Stimulated activated CD8-positive, alpha-beta memory T cell treated with anti-CD3 and anti-CD28 coated beads, Interleukin-12 subunit alpha, Interleukin-12 subunit beta, amount 100 ng/mL, for 4 hours (primary cell): ENCODE results near the gene SLC52A1.
A peak's percentile ranks its signal among the peaks of the same experiment; 100 is the strongest.
"Not testable (repeated sequence)": the region's sequence is repeated elsewhere in the genome, so short reads cannot be mapped to it uniquely, and the experiment has no call there.

ENCODE experiments used
- DNase-seq: peaks from one replicate; pipeline ENCODE4 v3.0.0-alpha.2; 2020; ENCODE audit warnings: low read depth

The SLC52A1 gene

DNA sequence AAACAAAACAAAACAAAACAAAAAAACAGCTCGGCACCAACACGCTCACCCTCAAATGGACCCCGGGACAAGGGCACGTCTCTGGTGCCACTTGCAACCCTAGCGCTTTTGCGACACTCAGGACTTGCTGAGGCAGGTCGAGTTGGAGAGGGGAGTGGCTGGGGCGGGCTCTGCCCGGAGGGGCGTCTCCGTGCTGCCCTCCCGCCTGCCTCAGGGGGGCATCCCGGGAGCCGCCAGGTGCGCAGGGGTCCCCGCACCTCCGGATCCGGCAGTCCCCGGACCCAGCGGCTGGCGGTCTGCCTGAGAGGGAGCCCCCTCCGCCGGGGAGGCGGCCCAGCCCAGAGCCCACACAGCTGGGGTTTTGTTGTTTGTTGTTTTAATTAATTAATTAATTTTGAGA lies at the start of gene SLC52A1:
Gene SLC52A1, minus strand, starts transcription at position 112 of the 400 bp plus-strand sequence. CDS start 820 bp downstream, outside the sequence.
- no peak for DNase-seq

DNA sequence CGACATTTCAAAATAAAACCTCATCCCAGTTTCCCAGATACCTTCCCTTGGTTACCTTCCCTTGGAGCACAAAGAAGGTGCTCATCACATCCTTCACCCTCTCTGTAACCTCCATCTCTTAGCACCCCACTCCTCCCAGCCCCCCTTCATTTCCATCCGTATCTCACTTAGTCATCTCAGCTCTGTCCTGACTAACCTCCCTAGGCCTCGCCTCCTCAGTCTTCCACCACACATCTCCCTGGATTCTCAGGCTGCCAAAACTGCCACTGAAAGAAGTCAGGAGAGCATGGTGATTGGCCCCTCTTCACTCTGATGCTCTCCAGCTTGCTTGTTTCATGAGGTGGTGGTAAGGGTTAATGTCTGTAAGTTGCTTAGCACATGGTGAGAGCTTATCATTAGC lies 45.4 kb upstream of the SLC52A1 start:
- DNase-seq: no peak

DNA sequence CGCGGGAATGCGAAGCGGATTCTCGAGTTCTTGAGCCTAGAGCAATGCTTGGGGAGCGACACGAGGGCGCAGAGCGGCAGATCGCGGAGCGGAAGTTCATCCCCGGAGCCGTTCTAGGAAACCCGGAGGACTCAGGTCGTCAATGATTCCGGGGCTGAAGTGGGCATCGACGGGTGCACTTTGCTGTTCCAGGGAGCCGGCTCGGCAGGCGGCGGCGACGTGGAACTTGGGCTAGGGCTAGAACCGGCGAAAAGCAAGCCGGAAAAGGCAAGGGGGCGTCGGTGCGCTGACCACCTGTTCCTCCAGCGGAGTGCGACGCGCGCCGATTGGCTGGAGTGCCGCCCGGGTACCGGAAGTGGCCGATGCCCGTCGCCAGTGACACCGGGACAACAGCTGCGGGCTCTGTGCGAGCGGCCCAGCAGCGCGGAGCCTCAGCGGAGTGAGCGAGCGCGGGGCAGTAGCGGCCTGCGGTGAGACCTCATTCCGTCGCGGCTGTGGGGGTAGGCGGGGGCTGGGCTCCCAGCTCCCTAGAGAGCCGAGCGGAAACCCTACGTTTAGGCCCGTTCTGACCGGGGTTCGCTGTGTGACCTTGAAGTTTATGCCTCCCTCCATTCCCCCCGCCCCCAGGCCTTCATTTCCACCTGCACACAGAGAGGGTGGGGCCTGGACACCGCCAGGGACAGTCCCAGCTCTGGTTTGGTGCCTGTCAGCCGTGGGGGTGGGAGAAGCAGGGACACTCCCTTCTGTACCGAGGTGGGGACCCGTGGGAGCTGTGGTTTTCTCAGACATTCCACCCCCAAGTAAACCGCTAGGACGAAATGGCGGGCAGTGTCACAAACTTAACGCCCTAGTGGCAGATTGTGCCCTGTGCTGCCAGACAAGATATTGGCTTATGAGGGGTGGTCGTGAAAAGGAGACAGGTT lies 43.1 kb upstream of the SLC52A1 start, which contains the start of gene ZFP3:
Gene ZFP3, plus strand, starts transcription at position 362 of the 923 bp plus-strand sequence. CDS start 13,038 bp downstream, outside the sequence.
- peak; percentile 65 for DNase-seq

DNA sequence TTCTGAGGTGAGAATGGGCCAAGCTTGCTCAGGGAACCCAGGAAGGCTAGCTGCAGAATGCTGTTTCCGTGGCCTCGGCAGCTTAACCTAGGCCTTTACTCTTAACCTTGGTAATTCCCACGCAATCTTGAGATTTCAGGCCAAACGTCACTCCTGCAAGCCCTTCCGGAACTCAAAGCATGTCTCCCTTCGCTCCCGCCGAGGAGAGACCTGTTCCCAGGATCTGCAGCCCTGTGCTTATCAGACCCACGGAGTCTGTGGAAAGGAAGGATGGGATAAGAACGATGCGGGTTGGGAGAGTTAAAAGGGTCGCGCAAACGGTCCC lies 42.5 kb upstream of the SLC52A1 start:
- DNase-seq: no peak

DNA sequence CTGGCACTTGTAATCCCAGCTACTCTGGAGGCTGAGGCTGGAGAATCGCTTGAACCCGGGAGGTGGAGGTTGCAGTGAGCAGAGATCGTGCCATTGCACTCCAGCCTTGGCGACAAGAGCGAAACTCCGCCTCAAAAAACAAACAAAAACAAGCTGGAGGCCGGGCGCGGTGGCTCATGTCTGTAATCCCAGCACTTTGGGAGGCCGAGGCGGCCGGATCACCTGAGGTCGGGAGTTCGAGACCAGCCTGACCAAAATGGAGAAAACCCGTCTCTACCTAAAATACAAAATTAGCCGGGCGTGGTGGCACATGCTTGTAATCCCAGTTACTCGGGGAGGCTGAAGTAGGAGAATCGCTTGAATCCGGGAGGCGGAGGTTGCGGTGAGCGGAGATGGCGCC lies 42.0 kb upstream of the SLC52A1 start:
- DNase-seq: not testable (repeated sequence)

DNA sequence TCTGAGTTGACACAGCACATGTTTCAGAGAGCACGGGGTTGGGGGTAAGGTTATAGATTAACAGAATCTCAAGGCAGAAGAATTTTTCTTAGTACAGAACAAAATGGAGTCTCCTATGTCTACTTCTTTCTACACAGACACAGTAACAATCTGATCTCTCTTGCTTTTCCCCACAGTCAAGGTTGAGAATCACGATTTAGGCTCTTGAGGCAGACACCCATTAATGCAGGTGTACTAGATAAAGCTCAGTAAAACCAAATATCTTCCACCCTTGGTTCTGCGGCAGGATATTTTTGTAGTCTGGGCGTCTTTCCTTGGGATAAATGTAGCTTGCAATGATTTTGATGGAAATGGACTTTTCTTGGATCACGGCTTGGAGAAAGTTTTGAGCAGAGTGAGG lies 40.2 kb upstream of the SLC52A1 start:
- DNase-seq: not testable (repeated sequence)

DNA sequence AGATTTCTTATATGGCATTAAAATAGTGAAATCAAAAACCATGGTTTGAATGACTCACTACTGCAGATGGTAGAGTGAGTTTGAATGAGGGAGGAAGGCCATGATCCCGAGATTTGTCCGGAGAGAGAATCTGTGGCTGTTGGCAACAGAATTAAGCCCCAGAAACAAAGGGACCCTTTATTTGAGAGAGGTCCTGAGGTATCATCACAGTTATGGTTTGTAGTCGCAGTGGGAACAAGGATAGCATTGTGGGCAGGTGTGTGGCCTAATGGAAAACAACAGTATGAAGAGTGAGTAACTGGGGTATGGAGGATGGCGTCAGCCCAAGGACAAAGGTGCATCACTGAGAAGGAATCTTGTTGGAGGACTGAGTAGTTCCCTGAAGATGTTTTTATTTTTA lies 34.5 kb upstream of the SLC52A1 start:
- DNase-seq: no peak

DNA sequence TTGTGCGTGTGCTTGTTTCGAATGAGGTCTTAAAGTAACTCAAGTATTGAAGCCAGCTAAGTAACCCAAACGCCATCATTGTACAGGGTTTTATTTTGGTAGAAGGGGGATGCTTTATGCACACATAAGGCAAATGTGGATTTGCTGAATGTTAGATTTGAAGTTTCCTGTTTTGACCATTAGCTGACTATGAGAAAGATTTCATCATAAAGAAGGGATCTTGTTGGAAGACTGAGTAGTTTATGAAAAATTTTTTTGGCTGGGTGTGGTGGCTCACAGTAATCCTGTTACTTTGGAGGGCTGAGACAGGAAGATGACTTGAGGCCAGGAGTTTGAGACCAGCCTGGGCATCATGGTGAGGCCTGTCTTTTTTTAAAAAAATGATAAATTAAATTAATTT lies 33.0 kb upstream of the SLC52A1 start:
- DNase-seq: no peak

DNA sequence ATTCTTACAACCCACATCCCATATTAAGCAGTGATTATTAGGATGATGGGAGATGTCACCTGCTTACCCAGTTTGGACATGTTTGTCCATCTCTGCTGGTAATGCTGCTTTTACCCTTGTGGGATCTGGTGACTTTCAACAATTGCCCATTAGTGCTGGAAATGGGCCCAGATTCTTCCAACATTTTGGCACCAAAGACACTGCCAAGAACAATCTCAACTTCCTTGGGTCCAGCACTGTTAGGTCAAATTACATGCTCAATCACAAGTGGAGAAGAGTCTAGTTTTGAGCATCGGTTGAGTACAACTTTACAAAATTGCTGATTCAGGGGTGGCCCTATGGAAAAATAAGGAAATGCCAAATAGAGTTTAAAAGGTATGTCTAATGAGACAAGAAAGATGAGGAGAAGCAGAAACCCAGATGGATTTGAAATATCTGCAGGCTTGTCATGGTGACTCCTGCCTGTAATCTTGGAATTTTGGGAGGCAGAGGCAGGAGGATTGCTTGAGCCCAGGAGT lies 30.1 kb upstream of the SLC52A1 start:
- DNase-seq: no peak

DNA sequence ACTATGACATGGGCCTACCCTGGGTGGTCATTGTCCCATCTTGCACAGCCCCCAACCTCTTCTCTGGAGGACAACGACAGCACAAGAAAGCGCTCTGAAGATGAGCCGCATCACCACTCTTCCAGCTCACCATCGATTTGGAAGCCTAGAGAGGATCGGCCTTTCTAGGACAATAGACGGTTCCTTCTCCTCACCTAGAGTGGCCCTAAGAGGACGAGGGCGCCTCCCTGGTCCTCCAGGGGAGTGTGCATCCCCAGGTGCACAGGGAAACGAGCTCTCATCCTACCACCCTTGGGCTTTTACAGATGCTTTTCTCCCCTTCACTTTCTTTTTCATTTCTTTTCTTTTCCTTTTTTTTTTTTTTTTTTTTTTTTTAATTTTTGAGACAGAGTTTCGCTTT lies 20.3 kb upstream of the SLC52A1 start:
- DNase-seq: no peak

DNA sequence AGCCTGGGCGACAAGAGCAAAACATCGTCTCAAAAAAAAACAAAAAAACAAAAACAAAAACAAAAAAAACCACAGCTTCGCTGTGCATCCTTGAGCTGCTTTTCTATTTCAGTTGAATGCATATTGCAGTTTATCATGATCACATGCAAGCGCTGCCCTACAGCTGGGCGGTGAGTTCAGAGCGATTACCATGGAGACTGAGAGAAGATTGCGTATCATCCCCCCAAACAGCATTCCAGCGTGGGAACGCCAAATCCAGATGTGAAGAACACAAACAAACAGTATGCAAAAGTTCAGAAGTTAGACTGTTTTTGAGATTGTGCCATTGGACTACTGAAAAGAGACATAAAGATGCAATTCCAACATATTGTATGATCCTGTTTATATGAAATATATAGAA lies 15.1 kb upstream of the SLC52A1 start:
- no peak for DNase-seq

DNA sequence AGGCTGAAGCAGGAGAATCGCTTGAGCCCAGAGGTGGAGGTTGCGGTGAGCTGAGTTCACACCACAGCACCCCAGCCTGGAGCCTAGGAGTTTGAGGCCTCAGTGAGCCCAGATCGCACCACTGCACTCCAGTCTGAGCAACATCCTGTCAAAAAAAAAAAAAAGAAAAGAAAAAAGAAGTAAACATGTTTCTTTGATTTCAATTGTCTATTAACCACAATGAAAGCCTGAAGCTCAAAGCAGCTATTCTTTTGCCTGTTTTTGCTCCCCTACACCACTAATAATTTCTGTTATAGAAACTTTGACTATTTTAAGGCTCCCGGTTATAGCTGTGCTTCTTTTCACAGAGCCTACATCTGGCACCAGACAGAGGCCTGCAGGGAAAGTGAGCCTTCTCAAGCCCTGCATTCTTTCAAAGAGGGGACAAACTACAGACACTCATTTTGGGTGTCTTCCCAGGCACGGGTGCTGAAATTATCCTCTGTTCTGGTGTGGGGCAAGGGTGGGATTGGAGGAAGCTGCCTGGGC lies 14.2 kb upstream of the SLC52A1 start:
- DNase-seq: peak; percentile 17

DNA sequence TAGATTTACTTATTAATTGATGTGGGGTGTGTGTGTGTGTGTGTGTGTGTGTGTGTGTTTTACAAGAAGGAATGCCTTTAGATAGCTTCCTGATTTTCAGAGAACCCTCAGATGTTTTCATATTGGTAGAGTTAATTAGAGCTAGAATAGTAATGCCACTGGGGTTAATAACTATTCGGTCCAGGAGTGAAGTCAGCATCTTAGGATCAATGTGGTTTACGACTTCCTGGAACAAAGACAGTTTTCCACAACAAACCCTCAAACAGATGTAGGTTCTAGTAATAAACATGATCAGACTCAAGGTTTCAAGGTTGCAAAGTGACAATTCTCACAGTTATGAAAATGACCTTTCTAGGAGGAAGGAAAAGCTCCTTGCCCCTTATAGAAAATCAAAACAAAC lies 12.2 kb upstream of the SLC52A1 start:
- DNase-seq: no peak

DNA sequence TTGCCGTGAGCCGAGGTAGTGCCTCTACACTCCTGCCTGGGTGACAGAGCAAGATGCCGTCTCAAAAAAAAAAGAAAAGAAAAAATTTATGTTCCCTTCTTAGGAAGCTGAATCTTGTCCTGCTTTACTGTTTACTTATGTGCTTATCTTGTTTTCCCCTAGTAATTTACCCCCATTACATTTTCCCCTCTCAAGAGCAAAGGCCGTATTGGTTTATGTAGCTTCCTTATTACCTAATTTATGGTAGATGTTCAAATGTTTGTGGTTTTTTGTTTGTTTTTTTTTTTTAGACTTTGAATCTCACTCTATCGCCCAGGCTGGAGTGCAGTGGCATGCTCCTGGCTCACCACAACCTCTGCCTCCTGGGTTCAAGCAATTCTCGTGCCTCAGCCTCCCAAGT lies 10.3 kb upstream of the SLC52A1 start:
- no peak for DNase-seq

DNA sequence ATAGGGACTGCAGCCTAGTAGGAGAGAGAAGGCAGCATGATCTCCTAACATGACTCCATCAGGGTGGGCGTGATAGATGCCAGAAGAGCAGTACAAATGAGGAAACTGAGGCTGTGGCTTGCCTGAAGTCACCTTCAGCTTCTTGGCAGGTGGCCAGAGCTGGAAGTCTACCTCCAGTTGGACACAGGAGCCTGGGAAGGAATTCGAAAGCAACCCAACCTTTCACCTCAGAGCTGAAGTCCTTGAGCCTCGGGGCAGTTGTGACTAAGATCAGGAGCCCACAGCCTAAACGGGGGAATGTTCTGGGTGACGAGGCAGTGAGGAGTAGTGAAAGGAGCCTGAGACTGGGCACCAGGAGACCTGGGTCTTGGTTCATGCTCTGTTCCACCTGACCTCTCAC lies 9.4 kb upstream of the SLC52A1 start:
- no peak for DNase-seq

DNA sequence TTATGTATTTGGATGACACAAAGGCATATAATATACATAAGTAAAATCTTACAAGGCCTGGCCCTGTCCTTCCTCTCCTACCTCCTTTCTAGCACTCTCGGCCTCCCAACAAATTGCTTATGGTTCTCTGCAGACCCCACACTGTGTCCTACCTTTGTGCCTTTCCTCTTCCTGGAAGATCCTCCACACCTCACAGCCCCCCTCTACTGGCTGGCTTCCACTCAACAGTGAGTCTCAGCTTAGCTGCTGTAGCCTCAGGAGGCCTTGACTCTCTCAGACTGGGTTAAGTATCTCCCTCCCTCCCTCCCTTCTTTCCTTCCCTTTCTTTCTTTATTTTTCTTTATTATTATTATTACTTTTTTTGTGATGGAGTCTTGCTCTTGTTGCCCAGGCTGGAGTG lies 8.3 kb upstream of the SLC52A1 start:
- no peak for DNase-seq

DNA sequence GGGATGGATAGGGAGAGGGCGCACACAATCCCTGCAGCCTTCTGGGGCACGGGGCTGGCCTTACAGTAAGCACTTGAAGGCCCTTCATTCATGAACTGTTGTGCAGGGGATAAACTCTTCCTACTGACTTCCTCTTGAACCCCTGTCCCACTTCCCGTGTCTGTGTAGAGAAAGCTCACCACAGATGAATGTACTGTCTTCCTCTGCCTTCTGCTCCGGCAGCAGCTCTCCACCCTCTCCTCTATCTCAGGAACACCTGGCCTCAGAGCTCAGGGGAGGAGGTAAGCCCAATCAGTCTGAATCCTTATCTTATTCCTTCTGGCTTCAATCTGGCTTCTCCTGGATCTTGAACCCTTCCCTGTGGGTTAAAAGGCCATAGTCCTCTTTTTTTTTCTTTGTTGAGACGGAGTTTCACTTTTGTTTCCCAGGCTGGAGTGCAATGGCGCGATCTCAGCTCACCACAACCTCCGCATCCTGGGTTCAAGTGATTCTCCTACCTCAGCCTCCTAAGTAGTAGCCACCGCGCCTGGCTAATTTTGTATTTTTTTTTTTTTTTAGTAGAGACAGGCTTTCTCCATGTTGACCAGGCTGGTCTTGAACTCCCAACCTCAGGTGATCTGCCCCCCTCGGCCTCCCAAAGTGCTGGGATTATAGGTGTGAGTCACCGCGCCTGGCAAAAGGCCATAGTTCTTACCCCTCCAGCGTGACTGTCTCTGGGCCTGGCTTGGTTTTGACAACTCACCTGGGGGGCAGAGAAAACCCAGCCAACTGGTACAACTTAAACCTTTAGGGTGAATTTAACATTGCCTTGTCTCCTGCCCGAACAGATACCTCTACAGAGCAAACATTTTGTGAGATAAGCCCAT lies 7.2 kb upstream of the SLC52A1 start:
- DNase-seq: no peak

DNA sequence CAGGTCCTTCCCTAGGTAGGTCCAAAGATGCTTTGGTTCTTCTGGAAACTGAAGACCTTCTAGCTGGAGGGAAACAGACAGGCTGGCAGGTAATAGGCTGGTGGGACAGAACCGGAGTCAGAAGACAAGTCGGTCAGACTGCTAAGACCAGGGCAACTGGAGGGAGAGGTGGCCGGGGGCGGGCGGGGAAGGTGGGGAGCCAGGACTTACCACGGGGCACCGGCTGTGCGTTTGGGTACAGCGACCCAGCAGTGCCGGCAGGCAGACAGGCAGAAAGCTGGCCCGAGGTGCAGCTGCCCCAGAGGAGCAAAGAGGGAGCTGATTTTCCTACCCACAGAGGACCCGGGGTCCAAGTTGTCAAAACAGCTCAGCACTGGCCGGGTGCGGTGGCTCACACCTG lies 575 bp downstream of the SLC52A1 start:
- no peak for DNase-seq

DNA sequence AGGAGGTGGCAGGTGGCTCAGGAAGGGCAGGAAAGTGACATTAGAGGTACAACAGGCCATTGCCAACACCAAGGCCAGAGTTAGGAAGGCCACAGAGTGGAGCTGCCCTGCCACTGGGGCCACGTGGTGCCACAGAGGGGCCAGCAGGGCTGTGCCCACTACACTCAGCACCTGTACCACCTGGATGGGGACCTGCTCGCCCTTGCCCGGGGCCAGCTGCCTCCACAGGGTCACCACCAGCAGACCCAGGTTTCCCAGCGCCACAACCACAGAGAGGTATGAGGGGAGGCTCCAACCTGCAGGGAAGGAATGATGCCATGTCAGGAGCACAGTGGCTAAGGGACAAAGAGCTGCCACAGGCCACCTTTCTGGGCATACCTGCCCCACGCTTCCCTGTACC lies 1.2 kb downstream of the SLC52A1 start:
- DNase-seq: no peak

DNA sequence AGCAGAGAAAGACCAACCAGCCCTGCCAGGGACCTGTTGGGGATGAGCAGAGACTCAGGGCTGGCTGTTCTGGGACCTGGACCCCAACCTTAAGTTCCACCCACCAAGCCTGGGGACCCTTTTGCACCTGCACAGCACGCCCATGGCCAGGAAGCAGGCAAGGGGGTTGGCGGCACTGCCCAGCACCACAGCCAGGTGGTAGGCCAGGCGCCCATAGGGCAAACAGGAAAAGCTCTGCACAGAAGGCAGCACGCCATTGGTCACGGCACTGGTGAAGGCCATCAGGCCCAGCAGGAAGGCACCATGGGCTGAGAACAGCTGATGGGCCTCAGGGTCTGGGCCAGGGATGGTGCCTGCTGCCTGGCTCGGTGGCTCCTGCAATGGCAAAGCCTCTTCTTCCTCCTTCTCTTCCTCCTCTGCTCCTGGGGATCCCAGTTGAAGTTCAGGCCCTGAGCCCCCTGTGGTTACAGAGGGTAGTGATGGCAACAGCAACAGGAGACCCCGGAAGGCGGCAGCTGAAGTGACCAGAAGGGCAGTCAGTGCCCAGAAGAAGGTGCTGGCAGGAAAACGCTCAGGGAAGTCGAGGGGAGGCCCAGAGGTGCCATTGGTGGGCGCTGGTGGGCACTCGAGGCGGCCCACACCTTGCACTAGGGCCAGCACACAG lies 1.7 kb downstream of the SLC52A1 start:
- DNase-seq: no peak

DNA sequence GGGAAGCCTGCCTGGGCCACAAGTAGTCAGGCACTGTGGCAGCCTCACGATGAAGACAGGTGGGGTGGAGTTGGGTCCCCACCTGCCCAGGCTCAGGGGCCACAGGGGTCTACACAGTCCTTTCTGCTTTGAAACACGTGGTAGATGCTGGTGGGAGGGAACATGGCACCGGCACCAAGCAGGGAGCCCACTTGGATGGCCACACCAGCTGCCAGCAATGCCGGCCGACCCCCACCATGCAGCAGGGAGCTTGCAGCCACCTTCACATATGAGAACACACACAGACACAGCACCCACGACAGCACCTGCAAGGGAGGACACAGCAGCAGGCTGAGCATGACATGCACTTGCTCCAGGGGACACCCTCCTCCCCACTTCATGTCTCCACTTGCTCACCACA lies 2.4 kb downstream of the SLC52A1 start:
- no peak for DNase-seq
